ENCODE data around the gene MOSPD3.
"Not testable (repeated sequence)": the region's sequence is repeated elsewhere in the genome, so short reads cannot be mapped to it uniquely, and the experiment has no call there.

The MOSPD3 gene

GRCh38 chr7:100623951-100624824 lies 11.8 kb downstream of the MOSPD3 start:
- no peak for DNase-seq (ENCODE audit: low read depth in 2 of 2)

- DNase-seq (ENCODE audit: low read depth in 2 of 2): no peak
Observed at GRCh38 chr7:100626055-100626454, 13.7 kb downstream of the MOSPD3 start.

- peak; percentile 80 to 83 for DNase-seq (ENCODE audit: low read depth in 2 of 2)
Observed at GRCh38 chr7:100626530-100627237, 14.3 kb downstream of the MOSPD3 start.

GRCh38 chr7:100627238-100627549 lies 14.9 kb downstream of the MOSPD3 start:
- no peak for DNase-seq (ENCODE audit: low read depth in 2 of 2)

GRCh38 chr7:100629117-100629716 lies 16.9 kb downstream of the MOSPD3 start:
- DNase-seq (ENCODE audit: low read depth in 2 of 2): no peak

- DNase-seq (ENCODE audit: low read depth in 2 of 2): no peak
Observed at GRCh38 chr7:100630066-100630465, 17.7 kb downstream of the MOSPD3 start.

- DNase-seq (ENCODE audit: low read depth in 2 of 2): peak; percentile 26 to 43
Observed at GRCh38 chr7:100632951-100633717, 20.8 kb downstream of the MOSPD3 start.

GRCh38 chr7:100639995-100640516 lies 27.7 kb downstream of the MOSPD3 start:
- no peak for DNase-seq (ENCODE audit: low read depth in 2 of 2)

GRCh38 chr7:100640517-100641440 lies 28.4 kb downstream of the MOSPD3 start:
- DNase-seq (ENCODE audit: low read depth in 2 of 2): no peak

GRCh38 chr7:100641463-100641859 lies 29.1 kb downstream of the MOSPD3 start, which contains the start of gene TFR2:
Gene TFR2 (minus strand): TSS chr7:100641552. CDS start chr7:100641509, 43 bp downstream.
- no peak for DNase-seq (ENCODE audit: low read depth in 2 of 2)

- no peak for DNase-seq (ENCODE audit: low read depth in 2 of 2)
Observed at GRCh38 chr7:100641860-100642533, 29.7 kb downstream of the MOSPD3 start.

- DNase-seq (ENCODE audit: low read depth in 2 of 2): no peak
Observed at GRCh38 chr7:100642534-100642907, 30.2 kb downstream of the MOSPD3 start.

GRCh38 chr7:100649826-100650565 lies 37.7 kb downstream of the MOSPD3 start:
- no peak for DNase-seq (ENCODE audit: low read depth in 2 of 2)

- DNase-seq (ENCODE audit: low read depth in 2 of 2): no peak
Observed at GRCh38 chr7:100654908-100655831, 42.8 kb downstream of the MOSPD3 start.

GRCh38 chr7:100655908-100656674 lies 43.8 kb downstream of the MOSPD3 start, which contains the start of gene ACTL6B:
Gene ACTL6B (minus strand): TSS chr7:100656448. CDS start chr7:100656354, 94 bp downstream.
- peak in 1 of 2 donors; percentile 24 for DNase-seq (ENCODE audit: low read depth in 2 of 2)

- DNase-seq (ENCODE audit: low read depth in 2 of 2): not testable (repeated sequence)
Observed at GRCh38 chr7:100662194-100662776, 49.9 kb downstream of the MOSPD3 start.
